Stimulated activated CD8-positive, alpha-beta memory T cell treated with anti-CD3 and anti-CD28 coated beads, Interleukin-4, amount 100 ng/mL, for 24 hours (primary cell): Measurements from ENCODE around the gene MGMT.

Experiments
- DNase-seq: peaks from one replicate; pipeline ENCODE4 v3.0.0-alpha.2; 2020; ENCODE audit warnings: low read depth

Gene MGMT

DNA sequence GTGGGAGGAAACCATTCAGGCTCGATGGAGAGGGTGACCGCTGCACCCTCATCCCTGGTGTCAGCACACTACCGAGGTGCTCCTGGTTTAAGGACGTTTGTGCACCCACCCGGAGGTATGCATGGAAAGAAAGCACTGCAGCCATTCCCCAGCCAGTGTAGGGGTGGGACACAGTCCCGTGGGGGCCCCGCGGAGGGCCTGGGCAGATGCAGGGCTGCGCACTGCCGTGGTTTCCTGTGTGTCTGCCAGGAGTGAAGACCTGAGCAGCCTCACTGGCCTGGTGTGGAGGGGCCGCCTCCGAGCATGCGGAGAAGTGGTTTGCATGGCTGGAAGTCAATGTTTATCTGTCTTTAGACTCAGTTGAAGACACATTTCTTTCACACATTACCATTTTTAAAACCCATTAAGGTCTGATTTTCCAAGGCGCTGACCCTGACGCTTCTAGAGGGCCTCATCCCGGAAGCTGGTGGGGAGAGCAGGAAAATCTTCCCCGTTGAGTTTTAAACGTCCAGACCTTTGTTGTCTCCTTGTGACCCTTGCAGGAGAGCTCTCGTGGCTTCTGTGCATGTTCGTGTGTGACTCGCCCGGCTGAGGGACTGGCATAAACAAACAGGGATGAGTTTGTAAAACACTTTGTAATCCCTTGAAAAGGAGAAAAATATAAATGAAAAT lies 188.1 kb downstream of the MGMT start:
- DNase-seq: no peak

DNA sequence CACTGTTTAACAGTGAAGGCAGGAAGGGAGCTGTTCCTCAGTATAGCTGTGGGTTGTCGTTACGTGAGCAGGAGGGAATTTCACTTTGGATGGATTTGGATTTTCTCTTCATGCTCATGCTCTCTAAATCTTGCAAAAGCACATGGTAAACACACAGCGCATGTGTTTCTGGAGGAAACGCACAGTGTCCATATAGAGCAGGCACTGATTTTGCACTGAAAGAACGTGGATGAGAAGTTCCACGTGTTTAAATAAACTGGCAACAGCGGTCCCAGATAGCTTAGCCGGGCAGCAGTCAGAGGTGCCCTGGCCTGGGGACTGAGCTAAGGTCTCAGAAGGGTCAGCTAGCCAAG lies 188.6 kb downstream of the MGMT start:
- no peak for DNase-seq

DNA sequence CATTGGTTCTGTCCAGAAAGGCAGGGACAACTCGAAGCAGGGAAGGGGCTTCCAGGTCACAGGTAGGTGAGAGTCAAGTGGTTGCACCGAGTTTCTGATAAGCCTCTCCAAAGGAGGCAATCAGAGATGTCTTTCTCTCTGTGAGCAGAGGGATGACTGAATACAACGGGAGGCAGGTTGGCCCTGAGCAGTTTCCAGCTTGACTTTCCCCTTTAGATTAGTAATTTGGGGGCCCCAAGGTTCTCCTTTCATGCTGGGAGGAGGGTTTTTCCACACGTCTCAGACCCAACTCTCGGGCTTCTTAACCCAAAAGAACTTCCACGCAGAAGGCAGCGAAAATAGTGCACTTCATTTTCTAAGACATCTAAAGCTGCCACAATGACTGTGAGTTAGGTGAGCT lies 189.6 kb downstream of the MGMT start:
- DNase-seq: no peak

DNA sequence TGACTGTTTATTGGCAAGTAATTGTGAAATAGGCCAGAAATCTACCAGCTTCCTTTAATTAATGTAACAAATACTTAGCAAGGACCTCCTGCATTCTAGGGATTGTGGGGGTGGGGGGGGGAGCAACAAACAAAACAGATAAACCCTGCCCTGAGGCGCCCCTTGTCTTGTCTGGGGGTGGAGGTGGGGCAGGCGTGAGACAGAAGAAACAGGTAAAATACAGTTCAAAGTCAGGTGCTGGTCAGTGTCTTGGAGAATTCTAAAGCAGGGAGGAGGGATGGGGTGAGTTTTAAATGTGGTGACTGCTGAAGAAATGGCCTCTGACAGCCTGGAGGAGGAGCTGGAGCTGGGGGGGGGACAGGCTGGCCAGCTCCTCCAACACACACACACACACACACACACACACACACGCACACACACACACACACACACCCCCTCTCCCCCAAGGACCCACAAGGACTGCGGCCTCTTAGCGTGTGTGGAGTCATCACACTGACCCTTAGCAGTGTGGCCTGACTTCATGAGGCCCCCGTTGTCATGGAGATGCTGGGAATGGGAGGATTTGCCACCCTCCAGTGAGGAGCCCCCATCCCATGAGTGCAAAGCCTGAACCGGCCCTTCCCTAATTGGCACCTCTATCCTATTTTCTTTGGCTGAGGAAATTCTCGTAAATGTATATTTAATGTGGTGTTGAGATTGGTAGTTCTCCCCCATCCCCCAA lies 190.4 kb downstream of the MGMT start:
- DNase-seq: no peak

DNA sequence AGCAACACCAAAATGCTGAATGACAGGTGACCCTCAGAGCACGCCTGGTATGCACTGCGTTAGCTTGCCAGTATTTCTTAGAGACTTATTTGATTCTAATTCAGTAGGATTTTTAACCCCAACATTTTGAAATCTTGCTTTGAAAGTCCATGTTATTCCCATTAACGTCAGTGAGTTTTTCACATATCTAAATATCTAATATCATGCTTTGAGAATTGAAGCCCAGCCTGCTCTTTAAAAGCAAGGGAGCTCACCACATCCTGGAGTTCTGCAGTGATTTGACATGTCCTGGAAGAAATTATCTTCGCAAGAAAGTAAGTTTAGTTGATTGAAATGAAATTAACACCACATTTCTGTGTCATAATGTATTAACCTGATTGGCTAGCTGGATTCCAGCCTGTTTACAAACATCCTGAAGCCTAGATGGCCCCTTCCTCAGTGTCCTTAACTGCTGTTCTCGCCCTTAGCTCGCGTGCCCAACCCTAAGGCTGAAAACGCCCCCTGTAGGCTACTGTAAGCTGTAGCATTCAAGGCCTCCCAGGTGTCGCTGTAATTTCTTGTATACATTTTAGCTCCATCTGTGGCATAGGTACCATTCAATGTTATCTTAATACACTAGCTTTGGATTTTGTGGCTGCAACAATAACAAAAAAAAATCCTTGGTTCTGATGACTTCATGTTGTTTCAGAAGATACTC lies 191.5 kb downstream of the MGMT start:
- no peak for DNase-seq

DNA sequence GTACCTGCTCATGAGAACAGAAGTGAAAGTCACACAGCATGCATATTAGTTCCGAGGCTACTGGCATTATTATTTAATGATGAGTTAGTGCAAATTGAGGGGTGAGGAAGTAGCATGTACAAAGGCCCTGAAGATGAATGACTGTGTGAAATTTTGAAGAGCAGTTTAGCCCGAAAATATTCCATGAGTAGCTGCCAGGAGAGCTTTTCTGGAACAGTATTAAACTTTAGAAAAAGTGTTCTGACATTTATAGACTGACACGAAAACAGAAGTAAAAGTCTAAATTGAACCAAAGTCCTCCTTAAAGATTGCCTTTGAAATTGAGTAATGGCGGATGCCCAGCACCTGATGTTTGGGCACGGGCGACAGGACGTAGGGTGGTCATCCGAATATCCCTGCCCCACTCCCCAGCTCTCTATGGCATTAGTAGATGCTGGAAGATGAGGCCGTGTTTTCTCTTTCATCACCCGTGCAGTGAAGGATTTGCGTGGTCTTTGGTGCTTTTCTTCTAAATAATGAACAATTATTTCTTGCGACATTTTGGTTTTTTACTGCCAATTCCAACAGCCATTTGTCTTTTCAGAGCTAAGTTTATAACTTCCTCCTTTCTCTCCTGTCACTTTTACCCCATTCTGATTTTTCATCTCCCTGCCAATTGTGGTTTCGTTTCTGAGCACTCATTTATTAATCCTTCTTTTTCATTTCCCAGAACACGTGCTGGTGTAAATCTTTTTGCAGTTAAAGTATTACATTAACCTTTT lies 192.6 kb downstream of the MGMT start:
- no peak for DNase-seq

DNA sequence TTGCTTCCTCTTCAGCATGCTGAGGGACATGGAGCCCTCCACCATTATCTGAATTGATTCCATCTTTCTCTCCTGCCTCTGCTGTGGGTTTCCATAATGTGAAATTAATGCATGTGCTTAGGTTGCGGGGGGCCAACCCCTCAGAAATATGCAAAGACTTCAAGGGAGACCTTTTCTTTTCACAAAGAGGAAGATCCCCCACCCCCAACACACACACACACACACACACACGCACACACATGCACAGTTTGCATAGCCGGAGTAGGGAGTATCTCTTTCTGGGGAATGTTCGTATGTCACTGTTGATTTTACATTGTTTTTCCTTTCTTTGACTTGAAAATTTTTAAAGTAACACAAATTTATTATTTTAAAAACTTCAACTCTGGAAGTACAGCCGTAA lies 193.5 kb downstream of the MGMT start:
- no peak for DNase-seq

DNA sequence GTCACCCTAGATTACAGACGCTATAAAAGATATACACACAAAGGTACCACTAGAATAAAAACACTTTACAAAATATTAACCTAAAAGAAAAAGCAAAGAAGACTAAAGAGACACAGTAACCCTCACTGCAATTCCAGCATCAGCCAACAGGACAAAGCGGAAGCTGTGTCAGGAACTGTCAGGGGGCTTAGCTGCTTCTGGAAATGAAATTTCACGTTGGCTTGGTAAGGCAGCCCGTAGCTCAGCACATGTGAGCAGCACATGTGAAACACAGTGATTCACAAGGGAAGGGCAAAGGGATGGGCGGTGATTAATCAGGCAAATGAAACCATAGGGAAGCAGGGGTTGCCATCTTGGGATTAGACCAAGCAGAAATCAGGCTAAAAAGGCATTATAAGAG lies 195.4 kb downstream of the MGMT start:
- DNase-seq: no peak

DNA sequence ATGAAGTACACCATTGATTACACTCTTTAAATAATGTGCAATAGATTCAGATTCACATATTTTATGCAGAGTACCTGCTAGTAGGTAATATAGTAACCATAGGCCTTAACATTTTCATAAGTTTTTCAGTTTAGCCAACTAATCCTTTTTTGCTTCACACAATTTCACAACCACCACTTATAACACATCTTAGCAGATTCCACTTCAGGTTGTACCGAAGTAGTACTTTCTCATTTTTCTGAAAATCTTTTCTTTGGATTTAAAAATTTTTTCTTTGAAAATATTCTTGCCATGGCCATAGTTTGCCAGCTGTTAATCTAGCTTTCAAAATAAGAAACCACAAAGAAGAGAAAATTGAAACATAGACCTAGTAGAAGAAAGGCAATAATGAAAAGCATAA lies 203.1 kb downstream of the MGMT start:
- no peak for DNase-seq

DNA sequence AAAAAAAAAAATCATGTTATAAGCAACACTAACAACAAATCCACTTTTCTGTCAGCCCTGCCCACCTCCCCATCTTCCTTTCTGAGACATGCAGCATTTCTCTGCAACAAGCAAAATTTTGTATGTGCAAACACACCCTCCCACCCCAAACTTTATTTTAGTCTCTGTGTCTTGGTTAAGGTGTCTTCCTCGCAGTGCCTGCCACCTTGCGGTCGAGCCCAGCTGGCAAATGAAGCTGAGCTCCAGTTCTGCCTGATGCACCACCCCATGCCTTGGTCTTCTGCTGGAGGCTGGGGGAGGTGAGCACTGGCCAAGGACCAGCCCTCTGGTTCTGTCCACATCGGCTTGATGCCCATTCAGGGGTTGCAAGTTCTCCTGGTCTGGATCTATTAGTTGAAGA lies 206.3 kb downstream of the MGMT start:
- no peak for DNase-seq

DNA sequence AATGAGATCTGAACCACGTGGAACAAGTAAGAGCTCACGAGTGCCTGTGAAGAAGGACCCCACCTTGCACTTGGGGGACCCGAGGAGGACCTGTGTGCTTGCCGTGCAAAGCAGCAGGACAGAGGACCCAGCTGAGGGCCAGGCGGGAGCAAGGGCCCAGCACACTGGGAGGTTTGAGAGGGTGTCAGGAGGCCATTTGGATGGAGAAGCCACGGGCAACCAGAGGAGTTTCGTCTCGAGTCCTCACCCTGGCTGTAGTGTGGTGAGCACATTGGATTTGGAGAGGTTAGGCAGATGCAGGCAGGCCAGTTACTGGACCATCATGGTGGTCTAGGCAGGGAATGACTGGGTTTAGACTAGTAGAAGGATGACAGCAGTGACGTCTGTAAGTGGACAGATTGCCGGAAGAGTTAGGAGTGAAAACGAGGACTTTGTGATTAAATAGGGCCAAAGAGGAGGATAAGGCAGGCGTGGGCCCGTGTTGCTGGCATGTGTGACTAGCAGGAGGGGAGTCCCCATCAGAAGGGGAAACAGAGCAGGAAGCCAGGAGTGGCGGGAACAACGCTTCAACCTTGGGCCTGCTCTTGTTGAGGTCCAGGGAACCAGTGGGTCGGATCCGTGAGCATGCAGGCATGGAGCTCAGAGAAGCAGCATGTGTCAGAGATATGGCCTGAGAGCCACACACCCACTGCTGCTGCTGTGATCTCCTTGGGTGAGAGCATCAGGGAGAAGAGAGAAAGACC lies 208.2 kb downstream of the MGMT start:
- no peak for DNase-seq

DNA sequence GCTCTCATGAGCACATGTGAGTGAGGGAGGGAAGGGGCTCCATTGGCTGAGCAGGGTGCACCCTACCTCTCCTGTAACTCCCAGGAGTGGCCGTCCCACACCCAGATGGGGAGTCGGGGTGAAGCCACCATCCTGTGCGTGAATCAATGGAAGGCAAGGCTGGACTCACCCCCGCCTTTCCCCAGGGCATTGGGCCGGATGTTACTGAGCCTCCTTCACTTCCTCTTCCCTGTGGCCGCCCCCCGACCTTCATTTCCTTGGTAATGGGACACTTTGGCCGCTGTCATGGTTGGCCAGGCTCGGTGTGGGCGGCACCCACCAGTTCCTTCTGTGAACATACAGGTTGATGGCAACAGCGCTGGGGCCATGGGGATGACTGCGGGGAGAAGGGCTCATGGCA lies 209.0 kb downstream of the MGMT start:
- DNase-seq: no peak

DNA sequence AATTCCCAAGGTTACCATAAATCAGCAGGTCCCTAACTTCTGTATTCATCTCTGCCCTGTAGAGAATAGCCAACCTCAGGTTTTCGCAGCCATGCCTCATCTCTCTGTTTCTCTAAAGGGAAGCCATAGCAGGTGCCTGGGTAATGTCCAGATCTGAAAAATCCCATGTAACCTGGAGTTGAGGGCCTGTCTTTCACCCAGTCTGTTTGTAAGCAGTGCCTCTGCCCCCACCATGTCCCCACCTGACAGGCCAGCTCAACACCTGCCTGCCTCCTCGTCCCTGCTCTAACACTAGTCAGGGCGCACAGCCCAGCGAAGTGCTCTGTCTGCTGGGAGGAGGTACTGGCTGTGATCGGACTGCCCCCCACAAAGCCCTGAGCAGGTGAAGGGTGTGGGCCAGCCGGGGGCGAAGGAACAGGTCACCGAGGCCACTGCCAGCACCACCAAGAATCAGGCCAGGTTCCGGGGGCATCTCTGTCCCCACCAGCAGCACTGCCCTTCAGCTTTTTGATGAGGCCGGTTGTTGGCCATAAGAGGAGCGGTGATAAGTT lies 210.4 kb downstream of the MGMT start:
- DNase-seq: no peak

DNA sequence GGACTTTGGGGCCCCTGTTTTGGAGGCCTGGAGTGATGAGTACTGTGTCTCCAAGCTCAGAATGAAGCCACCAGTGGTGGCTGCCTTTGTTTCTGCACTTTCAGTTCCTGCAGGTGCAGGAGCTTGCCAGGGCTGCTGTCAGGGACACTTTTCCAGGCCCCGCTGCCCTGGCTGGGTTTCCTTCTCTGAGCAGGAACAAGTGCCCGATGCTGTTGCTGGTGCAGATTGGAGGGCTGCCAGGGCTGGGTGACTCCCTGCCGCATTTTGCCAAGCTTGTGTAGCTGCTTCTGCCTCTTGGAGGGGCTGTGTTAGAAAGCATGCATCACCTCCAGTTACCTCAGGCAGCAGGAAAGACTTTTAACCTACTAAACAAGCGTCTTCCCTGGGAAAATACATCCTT lies 211.1 kb downstream of the MGMT start:
- DNase-seq: no peak

DNA sequence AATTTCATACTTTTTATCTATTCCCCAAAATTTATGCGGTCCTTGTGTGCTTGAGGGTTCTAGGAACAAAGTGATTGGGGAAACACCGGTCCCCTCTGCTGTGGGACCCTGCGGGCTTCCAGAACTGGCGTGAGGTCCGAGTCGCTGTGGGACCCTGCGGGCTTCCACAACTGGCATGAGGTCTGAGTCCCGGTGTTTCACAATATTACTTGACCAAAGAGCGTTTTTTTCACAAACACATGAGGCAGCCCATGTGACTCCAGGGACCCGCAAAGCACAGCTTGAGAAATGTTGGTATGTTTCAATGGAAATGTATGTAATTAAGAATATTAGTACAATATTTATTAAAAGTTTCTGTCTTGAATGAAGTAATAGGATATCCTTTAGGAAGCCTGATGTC lies 212.2 kb downstream of the MGMT start:
- no peak for DNase-seq

DNA sequence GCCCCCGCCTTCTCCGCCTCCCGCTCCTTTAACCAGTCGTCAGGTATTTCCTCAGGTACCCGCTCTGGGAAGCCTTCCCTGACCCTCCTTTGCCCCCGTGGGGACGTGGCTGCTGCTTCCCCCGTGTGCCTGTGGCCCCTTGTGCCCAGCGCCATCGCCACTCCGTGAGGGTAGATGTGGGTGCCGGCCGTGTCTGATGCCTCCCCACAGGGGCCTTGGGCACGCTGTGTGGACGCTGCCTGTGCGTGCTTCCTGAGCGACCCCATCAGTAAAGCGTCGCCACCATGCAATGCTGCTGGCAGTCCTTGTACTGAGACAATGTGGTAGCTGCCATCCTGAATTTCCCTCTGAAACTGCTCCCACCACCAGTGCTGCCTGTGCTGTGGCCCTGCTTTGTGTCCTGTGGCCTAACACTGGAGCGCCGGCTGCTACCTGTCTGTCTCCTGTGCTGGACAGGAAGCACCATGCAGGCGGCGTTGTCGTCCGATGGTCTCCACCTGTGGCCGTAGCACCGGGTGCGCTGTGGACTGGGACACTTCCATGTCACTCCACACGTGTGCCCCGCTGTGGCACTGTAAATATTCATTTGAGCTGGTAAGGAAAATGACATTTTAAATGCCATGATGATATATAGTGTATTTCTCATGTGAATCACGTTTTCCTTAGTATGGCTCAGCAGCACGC lies 213.8 kb downstream of the MGMT start:
- no peak for DNase-seq

DNA sequence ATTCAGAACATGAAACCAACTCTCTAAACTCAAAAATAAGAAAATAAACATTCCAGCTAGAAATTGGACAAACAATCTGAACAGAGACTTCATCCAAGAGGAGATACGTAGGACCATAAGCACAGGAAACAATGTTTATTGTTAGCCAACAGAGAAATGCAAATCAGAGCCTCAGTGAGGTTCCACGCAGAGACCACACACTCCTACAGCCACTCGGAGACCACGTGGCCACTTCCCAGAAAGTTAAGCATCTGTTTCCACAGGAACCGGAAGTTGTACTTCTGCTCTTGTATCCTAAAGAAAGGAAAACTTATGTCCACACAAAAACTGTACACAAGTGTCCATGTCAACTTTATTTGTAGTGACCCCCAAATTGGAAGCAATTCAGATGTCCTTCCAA lies 214.8 kb downstream of the MGMT start:
- no peak for DNase-seq

DNA sequence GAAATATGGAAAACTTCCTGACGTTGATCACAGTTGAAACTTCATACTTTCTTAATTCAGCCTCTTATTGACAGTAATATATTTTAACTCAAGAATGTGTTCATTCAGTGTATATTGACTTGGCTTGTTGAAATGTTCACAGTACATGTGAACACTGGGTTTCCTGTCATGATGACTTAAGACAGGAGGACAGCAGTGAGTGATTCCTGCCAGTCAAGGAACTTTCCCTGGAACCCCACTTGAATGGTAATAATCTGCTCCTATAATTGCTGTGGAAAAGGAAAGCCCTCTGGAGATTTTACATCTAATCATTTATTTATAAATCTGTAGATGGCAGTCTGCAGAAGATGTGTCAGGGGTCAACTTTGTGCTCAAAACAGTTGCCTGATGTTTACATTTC lies 216.5 kb downstream of the MGMT start:
- DNase-seq: no peak

DNA sequence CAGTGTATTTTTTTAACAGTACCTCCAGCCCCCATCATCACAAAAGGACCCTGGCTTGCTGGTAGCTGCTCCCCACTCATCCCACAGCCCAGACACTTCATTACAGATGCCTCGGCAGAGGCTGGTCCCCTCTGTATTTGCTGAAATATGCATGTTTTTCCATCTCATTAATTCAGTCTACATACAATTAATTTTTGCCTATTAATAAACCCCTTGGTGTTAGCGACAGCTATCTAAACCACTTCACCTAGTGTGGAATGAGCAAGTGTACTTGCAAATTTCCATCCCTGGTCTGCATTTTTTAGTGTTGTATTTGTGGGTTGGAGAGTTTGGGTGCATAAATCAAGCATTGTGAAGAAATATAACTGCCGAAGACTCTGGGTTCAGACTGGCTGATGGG lies 216.9 kb downstream of the MGMT start:
- DNase-seq: no peak

DNA sequence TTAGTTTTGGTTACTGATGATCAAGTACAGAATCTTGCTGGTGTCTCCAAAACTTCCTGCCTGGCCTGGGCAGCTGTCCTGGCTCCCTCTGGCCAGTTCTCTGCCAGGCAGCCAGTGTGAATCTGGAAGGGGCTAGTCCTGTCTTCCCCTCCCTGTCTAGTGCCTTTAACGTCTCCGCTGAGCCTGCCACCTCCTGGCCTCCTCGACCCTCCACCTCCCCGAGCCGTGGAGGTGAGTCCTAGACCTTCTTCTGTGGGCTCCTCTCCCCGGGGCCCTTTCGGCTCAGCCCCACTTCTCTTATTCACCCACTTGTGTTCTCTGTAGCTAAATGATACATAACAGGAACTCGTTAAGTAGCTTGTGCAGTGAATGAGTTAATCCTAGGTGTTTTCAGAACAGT lies 218.2 kb downstream of the MGMT start:
- no peak for DNase-seq

DNA sequence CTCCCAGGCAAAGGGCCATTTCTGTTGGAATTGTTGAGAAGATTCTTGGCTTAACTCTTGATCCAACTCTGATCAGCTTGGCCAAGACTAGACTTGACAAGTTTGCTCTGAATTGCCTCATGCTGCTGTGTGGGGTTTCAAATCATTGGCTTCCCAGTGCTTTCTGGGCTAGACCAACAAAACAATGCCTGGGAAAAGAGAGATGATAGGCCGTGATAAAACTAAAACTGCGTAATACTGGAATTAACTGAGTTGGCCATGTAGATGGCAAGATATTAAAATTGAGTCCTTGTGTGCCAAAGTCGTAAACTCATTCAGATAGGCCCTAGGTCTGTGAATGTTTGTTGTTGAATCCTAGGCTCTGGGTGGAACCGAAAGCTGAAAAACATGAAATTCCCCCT lies 222.6 kb downstream of the MGMT start:
- no peak for DNase-seq
